ENCODE data around the gene ATXN2L. TPM values are rescaled to one million over a fixed set of nuclear protein-coding genes. Genes with fewer than 3 reads are reported as not detected.

The ATXN2L gene
- total and polyA plus RNA-seq, 2 of the 13 experiments (the other 11 are each of a cell fraction or from before 2014, with no cell fraction given) = 40.8 to 55.1 TPM

GRCh38 chr16:28822520-28823290 lies at the start of gene ATXN2L (continued):
- TF ChIP-seq GATA4 (IDR thresholded peaks at IDR 0.05; ENCODE audit: borderline replicate concordance, low read depth) (peak; percentile 56; the same call in 1 of the 2 replicates), MTA1 (CRISPR knock-in tag; IDR thresholded peaks at IDR 0.05; ENCODE audit: borderline replicate concordance) (peak; percentile 98), LBX2 (CRISPR knock-in tag; IDR thresholded peaks at IDR 0.05; ENCODE audit: borderline replicate concordance) (peak; percentile 90; the same call in 1 of the 2 replicates), ZNF329 (CRISPR knock-in tag; IDR thresholded peaks at IDR 0.05; ENCODE audit: low read depth) (peak; percentile 68; the same call in 1 of the 2 replicates), KDM5A (IDR thresholded peaks at IDR 0.05; ENCODE audit: borderline replicate concordance, low read length) (peak; percentile 45; the same call in 1 of the 2 replicates), ZBTB42 (CRISPR knock-in tag; IDR thresholded peaks at IDR 0.05) (peak; percentile 45; the same call in 1 of the 2 replicates), ZNF607 (CRISPR knock-in tag; IDR thresholded peaks at IDR 0.05; ENCODE audit: borderline replicate concordance) (peak; percentile 88), ATM (IDR thresholded peaks at IDR 0.05; ENCODE audit: borderline replicate concordance) (no peak), ZNF280B (CRISPR knock-in tag; IDR thresholded peaks at IDR 0.05; ENCODE audit: borderline replicate concordance) (peak; percentile 70; the same call in 1 of the 2 replicates), REL (CRISPR knock-in tag; conservative IDR thresholded peaks at IDR 0.05) (no peak; the same call in 1 of the 2 replicates), SMAD1 (CRISPR knock-in tag; IDR thresholded peaks at IDR 0.05; ENCODE audit: borderline replicate concordance, low read depth) (peak; percentile 93; the same call in 1 of the 2 replicates), NFE2L2 (IDR thresholded peaks at IDR 0.05; ENCODE audit: low read length) (no peak), ZNF577 (CRISPR knock-in tag; IDR thresholded peaks at IDR 0.05; ENCODE audit: borderline replicate concordance, low read depth) (no peak), JUN (CRISPR knock-in tag; IDR thresholded peaks at IDR 0.05) (peak; percentile 81), RBM39 (IDR thresholded peaks at IDR 0.05; ENCODE audit: low read depth, low read length, poor library complexity, severe bottlenecking) (peak; percentile 88), ZNF441 (CRISPR knock-in tag; IDR thresholded peaks at IDR 0.05; ENCODE audit: borderline replicate concordance) (peak; percentile 64; the same call in 1 of the 2 replicates), KAT8 (CRISPR knock-in tag; IDR thresholded peaks at IDR 0.05) (peak; percentile 98), ZNF282 (IDR thresholded peaks at IDR 0.05; ENCODE audit: partially characterized antibody) (no peak), UBTF (CRISPR knock-in tag; IDR thresholded peaks at IDR 0.05) (peak; percentile 75), ZNF335 (CRISPR knock-in tag; IDR thresholded peaks at IDR 0.05) (peak; percentile 75; the same call in 1 of the 2 replicates), KLF9 (CRISPR knock-in tag; IDR thresholded peaks at IDR 0.05; ENCODE audit: low read depth) (peak; percentile 94; the same call in 1 of the 2 replicates), HNRNPUL1 (IDR thresholded peaks at IDR 0.05; ENCODE audit: low read depth, low read length) (peak; percentile 89), KLF6 (CRISPR knock-in tag; IDR thresholded peaks at IDR 0.05) (peak; percentile 96), NRL (CRISPR knock-in tag; IDR thresholded peaks at IDR 0.05; ENCODE audit: borderline replicate concordance) (peak; percentile 87), ZNF678 (CRISPR knock-in tag; IDR thresholded peaks at IDR 0.05) (peak; percentile 58; the same call in 1 of the 2 replicates), ZNF138 (CRISPR knock-in tag; IDR thresholded peaks at IDR 0.05; ENCODE audit: low read depth) (peak; percentile 96)
